Activated CD8-positive, alpha-beta memory T cell treated with anti-CD3 and anti-CD28 coated beads, Interleukin-2, amount 10 ng/mL, durations not matched to agents 7 days and 5 days (primary cell): ENCODE data around the gene EIF5AL1. TPM values are rescaled to one million over a fixed set of nuclear protein-coding genes. Genes with fewer than 3 reads are reported as not detected.

Source experiments
- ATAC-seq: fragments of 150-1000 bp; cut with Tn5 transposase; one replicate; pipeline ENCODE4 v1.10.0; 2021; ENCODE audit warnings: moderate library complexity
- CTCF ChIA-PET: fragments of 350-600 bp; sonication (Branson Sonifier 250); formaldehyde crosslinking; loops from one replicate; lab custom pipeline; 2021; ENCODE audit warnings: antibody characterized with exemption; lab: Charles Lee
- DNase-seq: peaks from one replicate; pipeline ENCODE4 v3.0.0-alpha.2; 2020
- H3K27ac Mint-ChIP-seq: one replicate; pipeline ENCODE4 v1.8.0; 2021; ENCODE audit warnings: mild to moderate bottlenecking, mixed read lengths
- H3K27me3 Mint-ChIP-seq: one replicate; pipeline ENCODE4 v1.8.0; 2021; ENCODE audit warnings: mixed read lengths
- H3K36me3 Mint-ChIP-seq: one replicate; pipeline ENCODE4 v1.8.0; 2021; ENCODE audit warnings: mild to moderate bottlenecking, mixed read lengths
- H3K4me1 Mint-ChIP-seq: one replicate; pipeline ENCODE4 v1.8.0; 2021; ENCODE audit warnings: mixed read lengths
- H3K4me3 Mint-ChIP-seq: one replicate; pipeline ENCODE4 v1.8.0; 2021; ENCODE audit warnings: mild to moderate bottlenecking, moderate library complexity, mixed read lengths
- H3K9me3 Mint-ChIP-seq: one replicate; pipeline ENCODE4 v1.8.0; 2022; ENCODE audit warnings: low read depth, mixed read lengths
- total RNA-seq, 2 experiments: library from RNA; stranded (reverse); gene quantifications; one replicate each; pipeline ENCODE4 v1.2.3, GENCODE V29; 2021

The EIF5AL1 gene
- total RNA-seq, 2 experiments from 2014 or later: 1.1 to 1.8 TPM

GRCh38 chr10:79476645-79477044 lies 35.7 kb upstream of the EIF5AL1 start:
- H3K27ac Mint-ChIP-seq: no peak overlapping the region
- ATAC-seq (no peak), DNase-seq (no peak)
- no peaks in the 10 kb centered on the region for H3K9me3 Mint-ChIP-seq
- no peak overlapping the region for H3K4me3 Mint-ChIP-seq
- H3K36me3 Mint-ChIP-seq: no peaks in the 10 kb centered on the region
- peaks cover 56% of the 10 kb centered on the region for H3K27me3 Mint-ChIP-seq
- CTCF ChIA-PET: interaction anchor here (1.8 kb wide), 2 partner anchors 9 to 102 kb away, joined by 5 read pairs; no protein-coding TSS in a partner anchor
- H3K4me1 Mint-ChIP-seq: peaks cover 3% of the 10 kb centered on the region

- Mint-ChIP-seq H3K4me3 (no peak overlapping the region), H3K27me3 (peaks cover 53% of the 10 kb centered on the region), H3K27ac (no peak overlapping the region), H3K4me1 (peaks cover 3% of the 10 kb centered on the region), H3K36me3 (no peaks in the 10 kb centered on the region), H3K9me3 (no peaks in the 10 kb centered on the region)
- DNase-seq: no peak
- CTCF ChIA-PET: interaction anchor here (1.2 to 1.8 kb wide), 4 partner anchors 10 to 103 kb away, joined by 3 to 5 read pairs (median 4); no protein-coding TSS in a partner anchor
- no peak for ATAC-seq
These were observed 34.9 kb upstream of the EIF5AL1 start for GRCh38 chr10:79477456-79477855.

- ATAC-seq (no peak), DNase-seq (no peak)
- H3K36me3 Mint-ChIP-seq: no peaks in the 10 kb centered on the region
- peaks cover 3% of the 10 kb centered on the region for H3K4me1 Mint-ChIP-seq
- no peaks in the 10 kb centered on the region for H3K9me3 Mint-ChIP-seq
- H3K27ac Mint-ChIP-seq: no peak overlapping the region
- peaks cover 40% of the 10 kb centered on the region for H3K27me3 Mint-ChIP-seq
- no peak overlapping the region for H3K4me3 Mint-ChIP-seq
- CTCF ChIA-PET: interaction anchor here (1.8 kb wide), 1 partner anchor 12 kb away, joined by 10 read pairs; no protein-coding TSS in a partner anchor
These were observed 32.9 kb upstream of the EIF5AL1 start for GRCh38 chr10:79479283-79479909.

- Mint-ChIP-seq H3K36me3 (no peaks in the 10 kb centered on the region), H3K27me3 (peaks cover 19% of the 10 kb centered on the region), H3K4me3 (no peak overlapping the region)
These were observed 30.0 kb upstream of the EIF5AL1 start for GRCh38 chr10:79482304-79482703.

GRCh38 chr10:79482741-79483140 lies 29.6 kb upstream of the EIF5AL1 start:
- DNase-seq: no peak
- Mint-ChIP-seq H3K27ac (no peak overlapping the region), H3K4me3 (no peak overlapping the region), H3K9me3 (no peaks in the 10 kb centered on the region), H3K4me1 (no peaks in the 10 kb centered on the region), H3K36me3 (no peaks in the 10 kb centered on the region), H3K27me3 (peaks cover 15% of the 10 kb centered on the region)
- ATAC-seq: no peak
- CTCF ChIA-PET: interaction anchor here (2.5 kb wide), 1 partner anchor 109 kb away, joined by 16 read pairs; no protein-coding TSS in a partner anchor

More at GRCh38 chr10:79482304-79482703, 30.0 kb upstream of the EIF5AL1 start:
- Mint-ChIP-seq H3K27ac (no peak overlapping the region), H3K9me3 (no peaks in the 10 kb centered on the region), H3K4me1 (no peaks in the 10 kb centered on the region)
- CTCF ChIA-PET: interaction anchor here (2.5 kb wide), 1 partner anchor 108 kb away, joined by 16 read pairs; no protein-coding TSS in a partner anchor
- ATAC-seq (no peak), DNase-seq (no peak)

GRCh38 chr10:79483299-79483698 lies 29.0 kb upstream of the EIF5AL1 start:
- Mint-ChIP-seq H3K36me3 (no peaks in the 10 kb centered on the region), H3K4me1 (no peaks in the 10 kb centered on the region), H3K27me3 (peaks cover 15% of the 10 kb centered on the region), H3K4me3 (no peak overlapping the region), H3K27ac (no peak overlapping the region), H3K9me3 (no peaks in the 10 kb centered on the region)
- DNase-seq (no peak), ATAC-seq (no peak)
- CTCF ChIA-PET: interaction anchor here (2.5 kb wide), 1 partner anchor 109 kb away, joined by 16 read pairs; no protein-coding TSS in a partner anchor

GRCh38 chr10:79483948-79484347 lies 28.4 kb upstream of the EIF5AL1 start:
- Mint-ChIP-seq H3K4me3 (no peak overlapping the region), H3K9me3 (no peaks in the 10 kb centered on the region), H3K4me1 (peaks cover 3% of the 10 kb centered on the region), H3K27ac (no peak overlapping the region), H3K36me3 (no peaks in the 10 kb centered on the region), H3K27me3 (peaks cover 13% of the 10 kb centered on the region)
- no peak for ATAC-seq
- no peak for DNase-seq
- CTCF ChIA-PET: no interaction called here

- Mint-ChIP-seq H3K4me1 (peaks cover 5% of the 10 kb centered on the region), H3K27me3 (peaks cover 12% of the 10 kb centered on the region), H3K27ac (no peak overlapping the region), H3K4me3 (no peak overlapping the region), H3K9me3 (no peaks in the 10 kb centered on the region), H3K36me3 (no peaks in the 10 kb centered on the region)
- DNase-seq: no peak
- CTCF ChIA-PET: interaction anchor here (2.6 kb wide), 1 partner anchor 110 kb away, joined by 13 read pairs; no protein-coding TSS in a partner anchor
- no peak for ATAC-seq
These were observed 27.9 kb upstream of the EIF5AL1 start for GRCh38 chr10:79484476-79484875.

- H3K4me1 Mint-ChIP-seq: peaks cover 5% of the 10 kb centered on the region
- CTCF ChIA-PET: interaction anchor here (0.9 to 2.9 kb wide), 11 partner anchors 9 to 114 kb away, joined by 3 to 23 read pairs (median 4); no protein-coding TSS in a partner anchor
- H3K27me3 Mint-ChIP-seq: peaks cover 4% of the 10 kb centered on the region
- ATAC-seq (peak; percentile 79), DNase-seq (peak; percentile 62)
- H3K4me3 Mint-ChIP-seq: no peak overlapping the region
- no peaks in the 10 kb centered on the region for H3K9me3 Mint-ChIP-seq
- H3K27ac Mint-ChIP-seq: no peak overlapping the region
- H3K36me3 Mint-ChIP-seq: no peaks in the 10 kb centered on the region
These were observed 24.8 kb upstream of the EIF5AL1 start for GRCh38 chr10:79487296-79488194.

GRCh38 chr10:79488336-79488735 lies 24.0 kb upstream of the EIF5AL1 start:
- no peak for ATAC-seq
- H3K9me3 Mint-ChIP-seq: no peaks in the 10 kb centered on the region
- no peaks in the 10 kb centered on the region for H3K36me3 Mint-ChIP-seq
- DNase-seq: no peak
- H3K4me1 Mint-ChIP-seq: peaks cover 5% of the 10 kb centered on the region
- no peak overlapping the region for H3K4me3 Mint-ChIP-seq
- H3K27ac Mint-ChIP-seq: no peak overlapping the region
- H3K27me3 Mint-ChIP-seq: peaks cover 4% of the 10 kb centered on the region
- CTCF ChIA-PET: interaction anchor here (0.9 to 2.9 kb wide), 10 partner anchors 11 to 115 kb away, joined by 3 to 23 read pairs (median 4); no protein-coding TSS in a partner anchor

- no peak for DNase-seq
- Mint-ChIP-seq H3K27ac (no peak overlapping the region), H3K27me3 (peaks cover 8% of the 10 kb centered on the region), H3K4me3 (no peak overlapping the region), H3K4me1 (peaks cover 5% of the 10 kb centered on the region), H3K36me3 (no peaks in the 10 kb centered on the region), H3K9me3 (no peaks in the 10 kb centered on the region)
- ATAC-seq: peak; percentile 45
- CTCF ChIA-PET: interaction anchor here (1.2 to 2.9 kb wide), 4 partner anchors 20 to 115 kb away, joined by 9 to 11 read pairs (median 10); no protein-coding TSS in a partner anchor
These were observed 23.5 kb upstream of the EIF5AL1 start for GRCh38 chr10:79488870-79489269.

- no peak for ATAC-seq
- no peak for DNase-seq
- Mint-ChIP-seq H3K27ac (no peak overlapping the region), H3K9me3 (no peaks in the 10 kb centered on the region), H3K36me3 (no peaks in the 10 kb centered on the region), H3K27me3 (peaks cover 18% of the 10 kb centered on the region), H3K4me3 (no peak overlapping the region), H3K4me1 (peaks cover 8% of the 10 kb centered on the region)
- CTCF ChIA-PET: interaction anchor here (1.5 kb wide), 1 partner anchor 23 kb away, joined by 3 read pairs; no protein-coding TSS in a partner anchor
These were observed 21.8 kb upstream of the EIF5AL1 start for GRCh38 chr10:79490400-79491142.
